ENCODE data around the gene RAP2C.

Gene RAP2C

GRCh38 chrX:132217203-132218073 lies 1.8 kb downstream of the RAP2C start (continued):
- TF ChIP-seq BCL11A (tag by site-specific recombination; IDR thresholded peaks at IDR 0.05; ENCODE audit: low read depth) = no peak
- TF ChIP-seq ZNF791 (tag by site-specific recombination; IDR thresholded peaks at IDR 0.05) = no peak
- TF ChIP-seq ZXDB (tag by site-specific recombination; IDR thresholded peaks at IDR 0.05) = peak; percentile 69
- TF ChIP-seq ZNF10 (tag by site-specific recombination; IDR thresholded peaks at IDR 0.05) = no peak
- TF ChIP-seq ZNF280D (tag by site-specific recombination; IDR thresholded peaks at IDR 0.05) = no peak
- TF ChIP-seq ZBTB26 (tag by site-specific recombination; optimal IDR thresholded peaks at IDR 0.05) = peak; percentile 85
- TF ChIP-seq ZBTB48 (tag by site-specific recombination; IDR thresholded peaks at IDR 0.05) = peak; percentile 69
- no peak for TF ChIP-seq HOXD13 (CRISPR knock-in tag; IDR thresholded peaks at IDR 0.05; ENCODE audit: borderline replicate concordance)
- TF ChIP-seq GLI4 (tag by site-specific recombination; IDR thresholded peaks at IDR 0.05) = no peak
- TF ChIP-seq ZNF624 (tag by site-specific recombination; IDR thresholded peaks at IDR 0.05) = no peak
- peak; percentile 92 for TF ChIP-seq ZFHX2 (tag by site-specific recombination; conservative IDR thresholded peaks at IDR 0.05)
- TF ChIP-seq ZNF398 (tag by site-specific recombination; IDR thresholded peaks at IDR 0.05) = peak; percentile 92
- TF ChIP-seq ZFP3 (tag by site-specific recombination; IDR thresholded peaks at IDR 0.05; ENCODE audit: low read depth) = no peak
- peak; percentile 91 for TF ChIP-seq ZBTB17 (tag by site-specific recombination; IDR thresholded peaks at IDR 0.05)
- 0 out of 2 replicates have a peak, but pooled peaks have one; percentile 23 for TF ChIP-seq ZNF391 (tag by site-specific recombination; IDR thresholded peaks at IDR 0.05; ENCODE audit: borderline replicate concordance, low read depth)
- TF ChIP-seq ZBTB8A (tag by site-specific recombination; IDR thresholded peaks at IDR 0.05) = peak; percentile 92
- no peak for TF ChIP-seq OVOL3 (tag by site-specific recombination; IDR thresholded peaks at IDR 0.05)
- no peak for TF ChIP-seq ZNF677 (tag by site-specific recombination; IDR thresholded peaks at IDR 0.05)
- TF ChIP-seq PRDM10 (tag by site-specific recombination; IDR thresholded peaks at IDR 0.05) = peak; percentile 96
- TF ChIP-seq ZSCAN30 (tag by site-specific recombination; IDR thresholded peaks at IDR 0.05) = no peak
- no peak for TF ChIP-seq ZNF561 (tag by site-specific recombination; IDR thresholded peaks at IDR 0.05; ENCODE audit: borderline replicate concordance)
- peak; percentile 56; the same call in 1 of the 2 replicates for TF ChIP-seq KLF16 (tag by site-specific recombination; IDR thresholded peaks at IDR 0.05)
- TF ChIP-seq ZNF341 (tag by site-specific recombination; IDR thresholded peaks at IDR 0.05; ENCODE audit: low read depth) = peak; percentile 100
- TF ChIP-seq ZBTB20 (tag by site-specific recombination; IDR thresholded peaks at IDR 0.05) = peak; percentile 78
- TF ChIP-seq ZNF362 (tag by site-specific recombination; IDR thresholded peaks at IDR 0.05) = no peak

All from HEK293 (cell line).